GM12872 (cell line): ENCODE measurements around the gene GJA10.

ENCODE experiments used
- CTCF ChIP-seq: IDR thresholded peaks from 3 replicates; pipeline ENCODE4 v1.5.1; 2011; ENCODE audit warnings: low read depth, mild to moderate bottlenecking, low read length, moderate library complexity; ENCODE audit not compliant: insufficient read depth

Gene GJA10

GRCh38 chr6:89895276-89895874 is 1.1 kb downstream of the GJA10 start:
- TF ChIP-seq CTCF = no peak

GRCh38 chr6:89910902-89911240 is 16.6 kb downstream of the GJA10 start:
- no peak for TF ChIP-seq CTCF

GRCh38 chr6:89916136-89916920 is 22.1 kb downstream of the GJA10 start:
- no peak for TF ChIP-seq CTCF

- TF ChIP-seq CTCF = no peak
These were observed 22.9 kb downstream of the GJA10 start for GRCh38 chr6:89917216-89917615.

- TF ChIP-seq CTCF = no peak
These were observed 23.6 kb downstream of the GJA10 start for GRCh38 chr6:89917801-89918366.

- no peak for TF ChIP-seq CTCF
These were observed 26.9 kb downstream of the GJA10 start for GRCh38 chr6:89921197-89921596.

GRCh38 chr6:89921691-89922090 is 27.4 kb downstream of the GJA10 start:
- no peak for TF ChIP-seq CTCF
